Naive thymus-derived CD4-positive, alpha-beta T cell (primary cell): ENCODE results near the gene GPR158. TPM values are rescaled to one million over a fixed set of nuclear protein-coding genes. Genes with fewer than 3 reads are reported as not detected.

Experiments used
- ATAC-seq: fragments of 150-1000 bp; cut with Tn5 transposase; 2 replicates; pipeline ENCODE4 v1.10.0; 2021; ENCODE audit warnings: mild to moderate bottlenecking, moderate library complexity
- CTCF ChIA-PET: fragments of 350-600 bp; sonication (Branson Sonifier 250); formaldehyde crosslinking; loops from one replicate; lab custom pipeline; 2021; ENCODE audit warnings: antibody characterized with exemption; lab: Charles Lee
- POLR2A ChIA-PET: fragments of 350-600 bp; sonication (Branson Sonifier 250); formaldehyde crosslinking; loops from one replicate; lab custom pipeline; 2021; ENCODE audit warnings: antibody characterized with exemption, inconsistent platforms; lab: Charles Lee
- DNase-seq, 9 donors: peaks; one replicate each; pipeline versions ENCODE4 v3.0.0 to v3.0.0-alpha.2; 2020 to 2022; ENCODE audit warnings: mixed read lengths in 1 of 9
- H3K27ac ChIP-seq: one replicate; pipeline ENCODE4 v1.7.0; 2013; ENCODE audit warnings: mild to moderate bottlenecking, low read depth, low read length, moderate library complexity
- H3K27me3 ChIP-seq, 2 donors: one replicate each; pipeline ENCODE4 v1.7.0; 2013; ENCODE audit warnings: low read length in 2 of 2, mild to moderate bottlenecking in 2 of 2, moderate library complexity in 2 of 2; ENCODE audit not compliant: control insufficient read depth in 2 of 2, insufficient read depth in 2 of 2
- H3K36me3 ChIP-seq, 3 experiments: 1 replicate in 2 of 3; 2 replicates in 1 of 3; pipeline ENCODE4 v1.7.0; 2013; ENCODE audit warnings: low read length in 3 of 3, mild to moderate bottlenecking in 3 of 3, moderate library complexity in 1 of 3; ENCODE audit not compliant: insufficient read depth in 3 of 3, control insufficient read depth in 2 of 3
- H3K4me1 ChIP-seq, 2 donors: one replicate each; pipeline ENCODE4 v1.7.0; 2013; ENCODE audit warnings: low read length in 2 of 2, mild to moderate bottlenecking in 2 of 2, moderate library complexity in 1 of 2; ENCODE audit not compliant: control insufficient read depth in 2 of 2, insufficient read depth in 2 of 2
- H3K4me3 ChIP-seq: 2 replicates; pipeline ENCODE4 v1.7.0; 2013; ENCODE audit warnings: mild to moderate bottlenecking, low read length
- H3K9me3 ChIP-seq, 3 experiments: 1 replicate in 2 of 3; 2 replicates in 1 of 3; pipeline ENCODE4 v1.7.0; 2013; ENCODE audit warnings: low read length in 3 of 3; ENCODE audit not compliant: control insufficient read depth in 2 of 3
- H3K27ac Mint-ChIP-seq, 9 donors: one replicate each; pipeline ENCODE4 v1.8.0; 2020 to 2022; ENCODE audit warnings: mixed read lengths in 9 of 9, mild to moderate bottlenecking in 8 of 9, moderate library complexity in 5 of 9, inconsistent platforms in 2 of 9
- H3K27me3 Mint-ChIP-seq, 5 donors: one replicate each; pipeline ENCODE4 v1.8.0; 2021 to 2022; ENCODE audit warnings: mixed read lengths in 5 of 5, mild to moderate bottlenecking in 1 of 5
- H3K36me3 Mint-ChIP-seq, 5 donors: one replicate each; pipeline ENCODE4 v1.8.0; 2020 to 2022; ENCODE audit warnings: mixed read lengths in 5 of 5, mild to moderate bottlenecking in 3 of 5, inconsistent platforms in 1 of 5
- H3K4me1 Mint-ChIP-seq, 7 donors: one replicate each; pipeline ENCODE4 v1.8.0; 2020 to 2022; ENCODE audit warnings: mixed read lengths in 7 of 7, mild to moderate bottlenecking in 3 of 7, inconsistent platforms in 1 of 7
- H3K4me3 Mint-ChIP-seq, 10 donors: one replicate each; pipeline ENCODE4 v1.8.0; 2020 to 2022; ENCODE audit warnings: mild to moderate bottlenecking in 10 of 10, mixed read lengths in 10 of 10, moderate library complexity in 6 of 10, inconsistent platforms in 2 of 10
- H3K9me3 Mint-ChIP-seq, 11 donors: one replicate each; pipeline ENCODE4 v1.8.0; 2020 to 2022; ENCODE audit warnings: mixed read lengths in 11 of 11, mild to moderate bottlenecking in 4 of 11, inconsistent platforms in 1 of 11, moderate library complexity in 1 of 11
- intact Hi-C, 2 donors: fragments of 100-400 bp; cut with micrococcal nuclease; formaldehyde crosslinking; loops; one replicate each; pipeline ENCODE4 v1.15.1; 2023
- polyA plus RNA-seq, 2 donors: library from polyadenylated mRNA; unstranded; fragments of 300-500 nt; fragmentation: Illumina TruSeq; gene quantifications; one replicate each; pipeline ENCODE4 v1.2.3, GENCODE V29; 2021
- total RNA-seq, 6 experiments: library from RNA in 5 of 6; stranded (reverse) in 5 of 6; gene quantifications; 1 replicate in 5 of 6; 2 replicates in 1 of 6; pipeline ENCODE4 v1.2.3 and lab custom pipeline; 2021 to 2026

The GPR158 gene
- total and polyA plus RNA-seq, 7 experiments from 2014 or later, result not detected

- no peaks in the 10 kb centered on the region for H3K36me3 ChIP-seq
- H3K4me3 ChIP-seq, result no peak overlapping the region
- peaks cover 0 to 34% (median 9%) of the 10 kb centered on the region in 11 donors for H3K9me3 Mint-ChIP-seq
- H3K4me1 Mint-ChIP-seq, result peaks cover 0 to 18% (median 5%) of the 10 kb centered on the region in 7 donors
- H3K36me3 Mint-ChIP-seq, result peaks cover 0 to 8% (median 4%) of the 10 kb centered on the region in 5 donors
- peak overlapping the region in 9 of 10 donors; percentile 19 to 66 (median 46) for H3K4me3 Mint-ChIP-seq
- intact Hi-C loops, result no loop called here
- H3K27ac ChIP-seq, result no peak overlapping the region
- POLR2A ChIA-PET, result no interaction called here
- H3K27me3 ChIP-seq, result peaks cover 0 to 16% of the 10 kb centered on the region in 2 donors
- H3K4me1 ChIP-seq, result no peaks in the 10 kb centered on the region
- CTCF ChIA-PET, result no interaction called here
- no peak for ATAC-seq
- no peak for DNase-seq
- H3K9me3 ChIP-seq, result no peaks in the 10 kb centered on the region
- H3K27me3 Mint-ChIP-seq, result peaks cover 50 to 62% (median 55%) of the 10 kb centered on the region in 5 donors
- no peak overlapping the region for H3K27ac Mint-ChIP-seq
Observed at GRCh38 chr10:25176421-25176968, 1.7 kb downstream of the GPR158 start.

GRCh38 chr10:25177093-25177753 lies 2.4 kb downstream of the GPR158 start:
- Histone ChIP-seq H3K36me3 (no peaks in the 10 kb centered on the region), H3K9me3 (no peaks in the 10 kb centered on the region), H3K4me1 (no peaks in the 10 kb centered on the region), H3K27ac (no peak overlapping the region), H3K27me3 (peaks cover 0 to 16% of the 10 kb centered on the region in 2 donors), H3K4me3 (no peak overlapping the region)
- peak overlapping the region in 9 of 10 donors; percentile 19 to 66 (median 46) for H3K4me3 Mint-ChIP-seq
- ATAC-seq (no peak), DNase-seq (no peak)
- peaks cover 0 to 18% (median 5%) of the 10 kb centered on the region in 7 donors for H3K4me1 Mint-ChIP-seq
- CTCF ChIA-PET, result no interaction called here
- no peak overlapping the region for H3K27ac Mint-ChIP-seq
- peaks cover 44 to 67% (median 55%) of the 10 kb centered on the region in 5 donors for H3K27me3 Mint-ChIP-seq
- intact Hi-C loops, result no loop called here
- H3K9me3 Mint-ChIP-seq, result peaks cover 0 to 27% (median 8%) of the 10 kb centered on the region in 11 donors
- POLR2A ChIA-PET, result no interaction called here
- peaks cover 0 to 8% (median 4%) of the 10 kb centered on the region in 5 donors for H3K36me3 Mint-ChIP-seq

GRCh38 chr10:25177754-25178135 lies 2.9 kb downstream of the GPR158 start:
- Mint-ChIP-seq H3K36me3 (peaks cover 0 to 8% (median 4%) of the 10 kb centered on the region in 5 donors), H3K27me3 (peaks cover 42 to 64% (median 52%) of the 10 kb centered on the region in 5 donors), H3K27ac (no peak overlapping the region), H3K4me3 (no peak overlapping the region), H3K9me3 (peaks cover 0 to 27% (median 8%) of the 10 kb centered on the region in 11 donors), H3K4me1 (peaks cover 0 to 18% (median 5%) of the 10 kb centered on the region in 7 donors)
- ChIA-PET CTCF (no interaction called here), POLR2A (no interaction called here)
- no peak for ATAC-seq
- Histone ChIP-seq H3K36me3 (no peaks in the 10 kb centered on the region), H3K27ac (no peak overlapping the region), H3K27me3 (peaks cover 0 to 16% of the 10 kb centered on the region in 2 donors), H3K4me1 (no peaks in the 10 kb centered on the region), H3K9me3 (no peaks in the 10 kb centered on the region), H3K4me3 (no peak overlapping the region)
- DNase-seq, result no peak
- intact Hi-C loops, result no loop called here

- Mint-ChIP-seq H3K9me3 (peaks cover 0 to 23% (median 8%) of the 10 kb centered on the region in 11 donors), H3K4me3 (no peak overlapping the region), H3K27me3 (peaks cover 38 to 57% (median 47%) of the 10 kb centered on the region in 5 donors), H3K27ac (no peak overlapping the region), H3K4me1 (peaks cover 0 to 18% (median 5%) of the 10 kb centered on the region in 7 donors), H3K36me3 (peaks cover 0 to 6% (median 4%) of the 10 kb centered on the region in 5 donors)
- no peak overlapping the region for H3K27ac ChIP-seq
- peaks cover 0 to 16% of the 10 kb centered on the region in 2 donors for H3K27me3 ChIP-seq
- no peak for ATAC-seq
- no peak overlapping the region for H3K4me3 ChIP-seq
- no peak for DNase-seq
- ChIA-PET CTCF (no interaction called here), POLR2A (no interaction called here)
- H3K4me1 ChIP-seq, result no peaks in the 10 kb centered on the region
- no peaks in the 10 kb centered on the region for H3K9me3 ChIP-seq
- intact Hi-C loops, result no loop called here
- no peaks in the 10 kb centered on the region for H3K36me3 ChIP-seq
Observed at GRCh38 chr10:25178411-25178810, 3.6 kb downstream of the GPR158 start.

DNA sequence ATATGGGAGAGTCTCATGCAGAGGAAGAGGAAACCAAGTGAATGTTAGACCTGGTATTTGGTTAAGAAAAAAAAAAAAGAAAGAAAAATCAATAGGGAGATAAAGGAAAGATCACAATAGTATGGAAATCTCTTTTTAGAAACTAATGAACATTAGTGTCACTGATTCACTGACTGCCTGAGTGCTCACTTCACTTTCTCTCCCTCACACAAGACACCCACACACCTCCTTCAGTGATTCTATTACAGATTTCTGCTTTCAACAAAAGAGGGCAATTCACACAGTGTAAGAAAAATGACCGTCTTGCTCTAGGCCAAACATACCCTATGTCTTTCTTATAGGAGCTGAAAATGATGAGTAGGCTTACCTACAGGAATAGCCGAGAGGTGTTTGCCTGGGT lies 6.0 kb downstream of the GPR158 start:
- no peak for ATAC-seq
- H3K27ac Mint-ChIP-seq, result no peak overlapping the region
- Histone ChIP-seq H3K9me3 (no peaks in the 10 kb centered on the region), H3K36me3 (no peaks in the 10 kb centered on the region), H3K4me3 (no peak overlapping the region), H3K27ac (no peak overlapping the region), H3K4me1 (no peaks in the 10 kb centered on the region), H3K27me3 (peaks cover 0 to 4% of the 10 kb centered on the region in 2 donors)
- H3K4me3 Mint-ChIP-seq, result no peak overlapping the region
- peaks cover 26 to 44% (median 39%) of the 10 kb centered on the region in 5 donors for H3K27me3 Mint-ChIP-seq
- intact Hi-C loops, result no loop called here
- DNase-seq, result no peak
- H3K9me3 Mint-ChIP-seq, result peaks cover 0 to 13% (median 3%) of the 10 kb centered on the region in 11 donors
- CTCF ChIA-PET, result no interaction called here
- H3K4me1 Mint-ChIP-seq, result peaks cover 0 to 7% (median 5%) of the 10 kb centered on the region in 7 donors
- H3K36me3 Mint-ChIP-seq, result no peaks in the 10 kb centered on the region
- POLR2A ChIA-PET, result no interaction called here

DNA sequence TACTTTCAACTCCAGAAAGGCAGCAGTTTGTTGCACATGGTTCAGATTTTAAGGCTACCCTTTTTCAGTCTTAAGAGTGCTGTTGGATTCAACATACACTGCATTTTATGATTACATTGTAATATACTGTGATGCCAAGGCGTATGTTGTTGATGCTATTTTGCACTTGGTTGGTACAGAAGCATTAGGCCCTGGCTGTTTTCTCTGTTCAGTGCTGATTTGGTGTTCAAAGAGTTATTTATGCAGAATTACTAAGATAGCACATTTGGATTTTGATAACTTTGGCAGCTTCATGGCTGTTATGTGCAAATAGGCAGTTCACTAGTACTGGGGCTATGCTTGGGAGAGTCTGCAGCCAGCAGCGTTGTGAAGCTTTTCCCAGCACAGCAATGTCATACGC lies 7.8 kb downstream of the GPR158 start:
- Histone ChIP-seq H3K4me1 (no peaks in the 10 kb centered on the region), H3K27ac (no peak overlapping the region), H3K27me3 (no peaks in the 10 kb centered on the region), H3K9me3 (no peaks in the 10 kb centered on the region), H3K4me3 (no peak overlapping the region), H3K36me3 (no peaks in the 10 kb centered on the region)
- ATAC-seq (no peak), DNase-seq (no peak)
- no peak overlapping the region for H3K4me3 Mint-ChIP-seq
- peaks cover 0 to 10% (median 0%) of the 10 kb centered on the region in 11 donors for H3K9me3 Mint-ChIP-seq
- no peaks in the 10 kb centered on the region for H3K4me1 Mint-ChIP-seq
- ChIA-PET CTCF (no interaction called here), POLR2A (no interaction called here)
- no peaks in the 10 kb centered on the region for H3K36me3 Mint-ChIP-seq
- H3K27me3 Mint-ChIP-seq, result peaks cover 12 to 39% (median 35%) of the 10 kb centered on the region in 5 donors
- no peak overlapping the region for H3K27ac Mint-ChIP-seq
- intact Hi-C loops, result no loop called here
